HepG2 (cell line): Measurements from ENCODE around the gene LOXL3. TPM values are rescaled to one million over a fixed set of nuclear protein-coding genes. Genes with fewer than 3 reads are reported as not detected.

Source experiments
- ASH2L ChIP-seq: fragments of 300-600, 200-600 bp; sonication (generic); IDR thresholded peaks from 2 replicates; pipeline ENCODE4 v1.7.0; 2017; ENCODE audit warnings: low read depth, mild to moderate bottlenecking, moderate library complexity, mixed read lengths, low read length; ENCODE audit not compliant: insufficient read length
- HNRNPLL ChIP-seq: fragments of 200-400 bp; formaldehyde crosslinking; IDR thresholded peaks from 2 replicates; pipeline ENCODE4 v1.6.1; 2017; ENCODE audit warnings: mild to moderate bottlenecking, low read depth, low read length; ENCODE audit not compliant: poor library complexity, severe bottlenecking
- JARID2 ChIP-seq: sonication (generic); formaldehyde crosslinking; IDR thresholded peaks from 2 replicates; pipeline ENCODE4 v1.8.1; 2023; ENCODE audit warnings: missing genetic modification reagents, inconsistent platforms; ENCODE audit not compliant: insufficient replicate concordance
- PHF8 ChIP-seq: sonication (generic); formaldehyde crosslinking; IDR thresholded peaks from 2 replicates; pipeline ENCODE4 v1.5.0; 2020; ENCODE audit warnings: missing genetic modification reagents
- SAP130 ChIP-seq: IDR thresholded peaks from 2 replicates; pipeline ENCODE4 v1.6.1; 2016; ENCODE audit warnings: low read depth
- SMYD3 ChIP-seq: sonication (generic); formaldehyde crosslinking; IDR thresholded peaks from 2 replicates; pipeline ENCODE4 v1.8.1; 2023; ENCODE audit warnings: mild to moderate bottlenecking, missing genetic modification reagents
- ZNF556 ChIP-seq: sonication (generic); formaldehyde crosslinking; IDR thresholded peaks from 2 replicates; pipeline ENCODE4 v1.4.0; 2020; ENCODE audit warnings: mild to moderate bottlenecking, missing genetic modification reagents, borderline replicate concordance
- ZNF567 ChIP-seq: sonication (generic); formaldehyde crosslinking; IDR thresholded peaks from 2 replicates; pipeline ENCODE4 v1.8.1; 2023; ENCODE audit warnings: mild to moderate bottlenecking, missing genetic modification reagents, borderline replicate concordance
- ZNF7 ChIP-seq: IDR thresholded peaks from 2 replicates; pipeline ENCODE4 v1.6.1; 2016; ENCODE audit warnings: missing biosample characterization, missing genetic modification reagents
- ZNF703 ChIP-seq: sonication (generic); formaldehyde crosslinking; IDR thresholded peaks from 2 replicates; pipeline ENCODE4 v1.5.1; 2020; ENCODE audit warnings: missing genetic modification reagents, mild to moderate bottlenecking, moderate library complexity, borderline replicate concordance
- ZNF747 ChIP-seq: sonication (generic); formaldehyde crosslinking; IDR thresholded peaks from 2 replicates; pipeline ENCODE4 v1.8.1; 2023; ENCODE audit warnings: missing genetic modification reagents, mild to moderate bottlenecking, borderline replicate concordance
- ZNF879 ChIP-seq: sonication (generic); formaldehyde crosslinking; IDR thresholded peaks from 2 replicates; pipeline ENCODE4 v1.8.1; 2023; ENCODE audit warnings: missing genetic modification reagents
- polyA plus RNA-seq, 8 experiments: library from polyadenylated mRNA; depleted of rRNA in 3 of 8; stranded (reverse) in 7 of 8; unstranded in 1 of 8; fragments of >200 nt; fragmentation: Illumina TruSeq in 4 of 8; extraction: Trizol in 4 of 8; gene quantifications; 2 replicates each; pipeline versions ENCODE4 v1.2.1 to v1.2.3, GENCODE V29; 2011 to 2016; ENCODE audit warnings: low read depth in 4 of 8, missing spikeins in 1 of 8, mixed read lengths in 1 of 8; ENCODE audit not compliant: insufficient read depth in 1 of 8
- total RNA-seq, 5 experiments: library from RNA; depleted of rRNA; stranded (reverse); fragments of >200 nt; fragmentation: Illumina TruSeq; extraction: Trizol; gene quantifications; 2 replicates each; pipeline ENCODE4 v1.2.3, GENCODE V29; 2016; ENCODE audit warnings: low read depth in 1 of 5
- TF ChIP-seq, protein P1 (sequence below), 2 experiments: fragments of 450-650 bp in 1 of 2; sonication (generic) in 1 of 2; formaldehyde crosslinking in 1 of 2; IDR thresholded peaks; 2 replicates each; pipeline versions ENCODE4 v1.6.1 to v1.8.0; 2016 to 2022; ENCODE audit warnings: antibody characterized with exemption in 1 of 2, mild to moderate bottlenecking in 1 of 2, missing genetic modification reagents in 1 of 2
- TF ChIP-seq, protein P2 (sequence below): sonication (generic); formaldehyde crosslinking; IDR thresholded peaks from 2 replicates; pipeline ENCODE4 v1.4.0; 2020; ENCODE audit warnings: missing genetic modification reagents
- TF ChIP-seq, protein P3 (sequence below): sonication (generic); formaldehyde crosslinking; IDR thresholded peaks from 2 replicates; pipeline ENCODE4 v1.5.1; 2020; ENCODE audit warnings: mild to moderate bottlenecking, moderate library complexity, missing genetic modification reagents
- TF ChIP-seq, protein P4 (sequence below): IDR thresholded peaks from 2 replicates; pipeline ENCODE4 v1.6.1; 2016; ENCODE audit warnings: mild to moderate bottlenecking, missing biosample characterization, missing genetic modification reagents

LOXL3 gene
- total and polyA plus RNA-seq, 2 of the 13 experiments (the other 11 are each of a cell fraction or from before 2014, with no cell fraction given): 0.55 to 6.5 TPM

DNA sequence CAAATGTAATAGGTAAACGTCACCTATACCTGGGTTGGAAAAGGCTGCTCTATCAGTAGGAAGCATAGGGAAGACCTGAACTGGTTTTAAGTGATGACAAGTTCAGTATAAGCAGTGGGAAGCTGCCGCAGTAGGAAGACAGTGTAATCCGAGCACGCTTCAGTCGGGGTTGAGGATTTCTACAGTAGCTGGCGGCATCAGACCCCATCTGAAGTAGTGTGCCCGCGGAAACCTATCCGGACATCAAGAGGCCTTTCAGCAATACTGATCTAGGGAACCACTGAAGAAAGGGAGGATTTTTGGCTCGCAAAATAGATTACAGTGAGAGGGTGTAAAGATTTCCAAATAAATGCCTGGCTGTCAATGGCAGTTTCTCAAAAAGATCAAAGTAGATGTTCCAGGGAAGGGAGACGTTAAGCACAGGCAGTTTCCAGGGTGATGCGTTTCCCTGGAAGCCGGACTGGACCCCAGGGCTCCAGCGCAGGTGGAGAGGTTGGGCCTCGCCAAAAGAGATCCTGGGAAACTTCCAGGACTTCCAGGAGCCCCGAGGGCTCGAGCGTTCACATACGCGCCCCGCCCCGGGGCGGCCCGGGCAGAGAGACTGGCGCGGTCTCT, 5.3 kb downstream of the LOXL3 start (continued):
- TF ChIP-seq, protein P1, sequence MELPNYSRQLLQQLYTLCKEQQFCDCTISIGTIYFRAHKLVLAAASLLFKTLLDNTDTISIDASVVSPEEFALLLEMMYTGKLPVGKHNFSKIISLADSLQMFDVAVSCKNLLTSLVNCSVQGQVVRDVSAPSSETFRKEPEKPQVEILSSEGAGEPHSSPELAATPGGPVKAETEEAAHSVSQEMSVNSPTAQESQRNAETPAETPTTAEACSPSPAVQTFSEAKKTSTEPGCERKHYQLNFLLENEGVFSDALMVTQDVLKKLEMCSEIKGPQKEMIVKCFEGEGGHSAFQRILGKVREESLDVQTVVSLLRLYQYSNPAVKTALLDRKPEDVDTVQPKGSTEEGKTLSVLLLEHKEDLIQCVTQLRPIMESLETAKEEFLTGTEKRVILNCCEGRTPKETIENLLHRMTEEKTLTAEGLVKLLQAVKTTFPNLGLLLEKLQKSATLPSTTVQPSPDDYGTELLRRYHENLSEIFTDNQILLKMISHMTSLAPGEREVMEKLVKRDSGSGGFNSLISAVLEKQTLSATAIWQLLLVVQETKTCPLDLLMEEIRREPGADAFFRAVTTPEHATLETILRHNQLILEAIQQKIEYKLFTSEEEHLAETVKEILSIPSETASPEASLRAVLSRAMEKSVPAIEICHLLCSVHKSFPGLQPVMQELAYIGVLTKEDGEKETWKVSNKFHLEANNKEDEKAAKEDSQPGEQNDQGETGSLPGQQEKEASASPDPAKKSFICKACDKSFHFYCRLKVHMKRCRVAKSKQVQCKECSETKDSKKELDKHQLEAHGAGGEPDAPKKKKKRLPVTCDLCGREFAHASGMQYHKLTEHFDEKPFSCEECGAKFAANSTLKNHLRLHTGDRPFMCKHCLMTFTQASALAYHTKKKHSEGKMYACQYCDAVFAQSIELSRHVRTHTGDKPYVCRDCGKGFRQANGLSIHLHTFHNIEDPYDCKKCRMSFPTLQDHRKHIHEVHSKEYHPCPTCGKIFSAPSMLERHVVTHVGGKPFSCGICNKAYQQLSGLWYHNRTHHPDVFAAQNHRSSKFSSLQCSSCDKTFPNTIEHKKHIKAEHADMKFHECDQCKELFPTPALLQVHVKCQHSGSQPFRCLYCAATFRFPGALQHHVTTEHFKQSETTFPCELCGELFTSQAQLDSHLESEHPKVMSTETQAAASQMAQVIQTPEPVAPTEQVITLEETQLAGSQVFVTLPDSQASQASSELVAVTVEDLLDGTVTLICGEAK (IDR thresholded peaks at IDR 0.05): no peak
- TF ChIP-seq, protein P1 (CRISPR knock-in tag; IDR thresholded peaks at IDR 0.05): 0 out of 2 replicates have a peak, but pooled peaks have one; percentile 13
- TF ChIP-seq ZNF567 (no peak), ASH2L (no peak), ZNF556 (no peak), ZNF747 (CRISPR knock-in tag) (no peak), HNRNPLL (no peak), ZNF879 (CRISPR knock-in tag) (no peak), SAP130 (CRISPR knock-in tag) (no peak), SMYD3 (CRISPR knock-in tag) (0 out of 2 replicates have a peak, but pooled peaks have one; percentile 62), ZNF7 (CRISPR knock-in tag) (no peak), PHF8 (CRISPR knock-in tag) (no peak), ZNF703 (CRISPR knock-in tag) (no peak), JARID2 (no peak)
- TF ChIP-seq, protein P2, sequence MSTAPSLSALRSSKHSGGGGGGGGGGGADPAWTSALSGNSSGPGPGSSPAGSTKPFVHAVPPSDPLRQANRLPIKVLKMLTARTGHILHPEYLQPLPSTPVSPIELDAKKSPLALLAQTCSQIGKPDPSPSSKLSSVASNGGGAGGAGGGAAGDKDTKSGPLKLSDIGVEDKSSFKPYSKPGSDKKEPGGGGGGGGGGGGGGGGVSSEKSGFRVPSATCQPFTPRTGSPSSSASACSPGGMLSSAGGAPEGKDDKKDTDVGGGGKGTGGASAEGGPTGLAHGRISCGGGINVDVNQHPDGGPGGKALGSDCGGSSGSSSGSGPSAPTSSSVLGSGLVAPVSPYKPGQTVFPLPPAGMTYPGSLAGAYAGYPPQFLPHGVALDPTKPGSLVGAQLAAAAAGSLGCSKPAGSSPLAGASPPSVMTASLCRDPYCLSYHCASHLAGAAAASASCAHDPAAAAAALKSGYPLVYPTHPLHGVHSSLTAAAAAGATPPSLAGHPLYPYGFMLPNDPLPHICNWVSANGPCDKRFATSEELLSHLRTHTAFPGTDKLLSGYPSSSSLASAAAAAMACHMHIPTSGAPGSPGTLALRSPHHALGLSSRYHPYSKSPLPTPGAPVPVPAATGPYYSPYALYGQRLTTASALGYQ (CRISPR knock-in tag): no peak
- TF ChIP-seq, protein P3, sequence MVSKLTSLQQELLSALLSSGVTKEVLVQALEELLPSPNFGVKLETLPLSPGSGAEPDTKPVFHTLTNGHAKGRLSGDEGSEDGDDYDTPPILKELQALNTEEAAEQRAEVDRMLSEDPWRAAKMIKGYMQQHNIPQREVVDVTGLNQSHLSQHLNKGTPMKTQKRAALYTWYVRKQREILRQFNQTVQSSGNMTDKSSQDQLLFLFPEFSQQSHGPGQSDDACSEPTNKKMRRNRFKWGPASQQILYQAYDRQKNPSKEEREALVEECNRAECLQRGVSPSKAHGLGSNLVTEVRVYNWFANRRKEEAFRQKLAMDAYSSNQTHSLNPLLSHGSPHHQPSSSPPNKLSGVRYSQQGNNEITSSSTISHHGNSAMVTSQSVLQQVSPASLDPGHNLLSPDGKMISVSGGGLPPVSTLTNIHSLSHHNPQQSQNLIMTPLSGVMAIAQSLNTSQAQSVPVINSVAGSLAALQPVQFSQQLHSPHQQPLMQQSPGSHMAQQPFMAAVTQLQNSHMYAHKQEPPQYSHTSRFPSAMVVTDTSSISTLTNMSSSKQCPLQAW: no peak
- TF ChIP-seq, protein P4, sequence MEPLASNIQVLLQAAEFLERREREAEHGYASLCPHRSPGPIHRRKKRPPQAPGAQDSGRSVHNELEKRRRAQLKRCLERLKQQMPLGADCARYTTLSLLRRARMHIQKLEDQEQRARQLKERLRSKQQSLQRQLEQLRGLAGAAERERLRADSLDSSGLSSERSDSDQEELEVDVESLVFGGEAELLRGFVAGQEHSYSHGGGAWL: no peak
